Measurements from ENCODE around the gene JKAMP.

DNA sequence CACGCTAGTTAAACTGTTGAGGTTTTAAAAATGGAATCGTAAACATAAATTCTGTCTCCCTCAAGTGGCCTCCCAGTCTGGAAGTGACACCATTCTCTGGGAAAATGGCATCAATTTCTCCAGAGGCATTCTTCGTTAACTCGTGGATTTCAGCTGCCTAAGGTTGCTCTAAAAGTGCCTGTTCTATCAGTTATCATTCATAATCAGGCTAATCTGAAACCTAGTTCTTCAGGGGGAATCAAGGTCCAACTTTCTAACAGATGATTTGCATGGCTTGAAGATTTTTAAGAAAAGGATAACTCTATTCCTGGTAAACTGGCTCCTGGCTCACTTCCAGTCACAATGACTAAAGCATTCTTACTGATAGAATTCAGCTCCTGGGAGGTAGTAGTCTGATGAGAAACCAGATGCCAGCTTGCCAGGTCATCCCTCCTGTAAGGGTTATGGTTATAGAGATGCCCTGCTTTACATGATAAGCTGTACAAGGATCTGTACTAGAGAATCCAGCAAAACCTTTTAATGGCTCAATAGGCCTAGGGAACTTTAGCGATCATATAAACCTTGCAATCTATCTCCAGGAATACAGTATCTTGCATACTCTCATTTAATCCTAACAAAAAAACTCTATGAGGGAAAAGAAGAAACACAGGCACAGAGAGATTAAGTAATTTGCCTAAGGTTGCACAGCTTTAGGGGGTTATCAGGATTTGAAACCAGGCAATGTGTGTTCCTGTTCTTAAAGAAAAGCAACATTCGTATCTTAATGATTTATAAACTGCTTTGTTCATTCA, 1.6 kb upstream of the JKAMP start:
- TF ChIP-seq EP300 (IDR thresholded peaks at IDR 0.05; ENCODE audit: borderline replicate concordance in 1 of 2, low read depth in 2 of 2, low read length in 2 of 2), result no peak
- TF ChIP-seq, protein P1, sequence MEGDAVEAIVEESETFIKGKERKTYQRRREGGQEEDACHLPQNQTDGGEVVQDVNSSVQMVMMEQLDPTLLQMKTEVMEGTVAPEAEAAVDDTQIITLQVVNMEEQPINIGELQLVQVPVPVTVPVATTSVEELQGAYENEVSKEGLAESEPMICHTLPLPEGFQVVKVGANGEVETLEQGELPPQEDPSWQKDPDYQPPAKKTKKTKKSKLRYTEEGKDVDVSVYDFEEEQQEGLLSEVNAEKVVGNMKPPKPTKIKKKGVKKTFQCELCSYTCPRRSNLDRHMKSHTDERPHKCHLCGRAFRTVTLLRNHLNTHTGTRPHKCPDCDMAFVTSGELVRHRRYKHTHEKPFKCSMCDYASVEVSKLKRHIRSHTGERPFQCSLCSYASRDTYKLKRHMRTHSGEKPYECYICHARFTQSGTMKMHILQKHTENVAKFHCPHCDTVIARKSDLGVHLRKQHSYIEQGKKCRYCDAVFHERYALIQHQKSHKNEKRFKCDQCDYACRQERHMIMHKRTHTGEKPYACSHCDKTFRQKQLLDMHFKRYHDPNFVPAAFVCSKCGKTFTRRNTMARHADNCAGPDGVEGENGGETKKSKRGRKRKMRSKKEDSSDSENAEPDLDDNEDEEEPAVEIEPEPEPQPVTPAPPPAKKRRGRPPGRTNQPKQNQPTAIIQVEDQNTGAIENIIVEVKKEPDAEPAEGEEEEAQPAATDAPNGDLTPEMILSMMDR (IDR thresholded peaks at IDR 0.05; ENCODE audit: control extremely low read depth in 1 of 3, insufficient read depth in 1 of 3, low read depth in 1 of 3, low read length in 3 of 3), result no peak
- no peak for TF ChIP-seq HDAC2 (IDR thresholded peaks at IDR 0.05; ENCODE audit: borderline replicate concordance in 1 of 2, low read depth in 2 of 2, low read length in 2 of 2)
- no peak for TF ChIP-seq JUND (IDR thresholded peaks at IDR 0.05; ENCODE audit: low read length)
- no peak for TF ChIP-seq RNF2 (IDR thresholded peaks at IDR 0.05; ENCODE audit: borderline replicate concordance, low read depth, low read length, missing control alignments, poor library complexity, severe bottlenecking)
- no peak for TF ChIP-seq RFX5 (IDR thresholded peaks at IDR 0.05; ENCODE audit: borderline replicate concordance, low read depth, low read length)
- no peak for TF ChIP-seq BCL11A (IDR thresholded peaks at IDR 0.05; ENCODE audit: low read depth in 2 of 2, low read length in 2 of 2)
- TF ChIP-seq SP4 (IDR thresholded peaks at IDR 0.05; ENCODE audit: low read length), result no peak
- no peak for TF ChIP-seq YY1 (IDR thresholded peaks at IDR 0.05; ENCODE audit: low read depth, low read length)
- no peak for TF ChIP-seq POLR2A (IDR thresholded peaks at IDR 0.05; ENCODE audit: control extremely low read depth in 1 of 2, low read depth in 2 of 2, low read length in 2 of 2)

Measured in H1 (cell line).